GM12878 (cell line): ENCODE results near the gene TRIP6. TPM values are rescaled to one million over a fixed set of nuclear protein-coding genes. Genes with fewer than 3 reads are reported as not detected.

Experiments used
- BACH1 ChIP-seq: fragments of 450-650 bp; IDR thresholded peaks from 2 replicates; pipeline ENCODE4 v1.6.1; 2017; ENCODE audit warnings: mild to moderate bottlenecking, borderline replicate concordance
- BCL11A ChIP-seq: IDR thresholded peaks from 2 replicates; pipeline ENCODE4 v1.6.1; 2011; ENCODE audit warnings: low read depth, low read length
- BHLHE40 ChIP-seq, 2 experiments: fragments of 450-650 bp in 1 of 2; IDR thresholded peaks; 2 replicates each; pipeline ENCODE4 v1.6.1; 2011 to 2017; ENCODE audit warnings: low read depth in 2 of 2, borderline replicate concordance in 1 of 2, improper control_type of control experiment in 1 of 2, low read length in 1 of 2, mild to moderate bottlenecking in 1 of 2
- BRCA1 ChIP-seq: IDR thresholded peaks from 2 replicates; pipeline ENCODE4 v1.6.1; 2011; ENCODE audit warnings: low read depth, low read length, improper control_type of control experiment
- CEBPZ ChIP-seq: fragments of 150-350 bp; IDR thresholded peaks from 2 replicates; pipeline ENCODE4 v1.6.1; 2016; ENCODE audit warnings: low read depth, low read length
- ETV6 ChIP-seq, 2 experiments: fragments of 450-650 bp in 1 of 2; IDR thresholded peaks in 1 of 2; conservative IDR thresholded peaks in 1 of 2; 2 replicates each; pipeline ENCODE4 v1.6.1; 2014; ENCODE audit warnings: antibody characterized with exemption in 1 of 2, borderline replicate concordance in 1 of 2, low read depth in 1 of 2, mild to moderate bottlenecking in 1 of 2, moderate library complexity in 1 of 2
- HDAC2 ChIP-seq: fragments of 200-600 bp; sonication (generic); IDR thresholded peaks from 2 replicates; pipeline ENCODE4 v1.6.1; 2017
- HDGF ChIP-seq: fragments of 450-650 bp; IDR thresholded peaks from 2 replicates; pipeline ENCODE4 v1.6.1; 2016; ENCODE audit warnings: antibody characterized with exemption
- IKZF2 ChIP-seq, 2 experiments: fragments of 450-650 bp; IDR thresholded peaks; 2 replicates each; pipeline ENCODE4 v1.6.1; 2017; ENCODE audit warnings: mild to moderate bottlenecking in 2 of 2, moderate library complexity in 2 of 2
- KLF5 ChIP-seq: fragments of 450-650 bp; IDR thresholded peaks from 2 replicates; pipeline ENCODE4 v1.6.1; 2014; ENCODE audit warnings: mild to moderate bottlenecking; ENCODE audit not compliant: partially characterized antibody
- NFIC ChIP-seq: IDR thresholded peaks from 2 replicates; pipeline ENCODE4 v1.6.1; 2012; ENCODE audit warnings: low read depth, mild to moderate bottlenecking, inconsistent platforms, low read length, moderate library complexity
- RCOR1 ChIP-seq: conservative IDR thresholded peaks from 2 replicates; pipeline ENCODE4 v1.6.1; 2012; ENCODE audit warnings: low read depth, low read length, improper control_type of control experiment
- RFX5 ChIP-seq: IDR thresholded peaks from 2 replicates; pipeline ENCODE4 v1.6.1; 2011; ENCODE audit warnings: low read depth, low read length, improper control_type of control experiment
- RUNX3 ChIP-seq: IDR thresholded peaks from 2 replicates; pipeline ENCODE4 v1.6.1; 2012; ENCODE audit warnings: low read length, inconsistent platforms
- SKIL ChIP-seq: fragments of 450-650 bp; IDR thresholded peaks from 2 replicates; pipeline ENCODE4 v1.6.1; 2017; ENCODE audit warnings: mild to moderate bottlenecking, low read depth, inconsistent platforms; ENCODE audit not compliant: poor library complexity, severe bottlenecking
- SMC3 ChIP-seq: IDR thresholded peaks from 2 replicates; pipeline ENCODE4 v1.6.1; 2011; ENCODE audit warnings: low read length, improper control_type of control experiment, borderline replicate concordance
- USF1 ChIP-seq: IDR thresholded peaks from 2 replicates; pipeline ENCODE4 v1.6.1; 2011; ENCODE audit warnings: borderline replicate concordance, low read depth, mild to moderate bottlenecking, moderate library complexity, mixed read lengths, low read length; ENCODE audit not compliant: insufficient read depth; ENCODE audit errors: extremely low read length
- ZBED1 ChIP-seq: IDR thresholded peaks from 2 replicates; pipeline ENCODE4 v1.6.1; 2016; ENCODE audit warnings: borderline replicate concordance
- ZBTB33 ChIP-seq: fragments of 450-650 bp; IDR thresholded peaks from 2 replicates; pipeline ENCODE4 v1.6.1; 2017; ENCODE audit warnings: mild to moderate bottlenecking
- ZNF24 ChIP-seq: fragments of 450-650 bp; IDR thresholded peaks from 2 replicates; pipeline ENCODE4 v1.6.1; 2017; ENCODE audit warnings: antibody characterized with exemption, mild to moderate bottlenecking
- polyA plus RNA-seq, 11 experiments: library from polyadenylated mRNA; depleted of rRNA in 4 of 11; unstranded in 6 of 11; stranded (reverse) in 5 of 11; fragments of >200 nt; fragmentation: Nextera tagmentation in 4 of 11; fragmentation: Illumina TruSeq in 1 of 11; extraction: Ambion mirVana in 4 of 11; extraction: Trizol in 1 of 11; gene quantifications; 1 replicate in 1 of 11; 2 replicates in 10 of 11; pipeline versions ENCODE4 v1.2.1 to v1.2.3, GENCODE V29; 2011 to 2016; ENCODE audit warnings: inconsistent platforms in 2 of 11, missing spikeins in 2 of 11, low read depth in 1 of 11
- total RNA-seq, 4 experiments: library from RNA; depleted of rRNA in 3 of 4; stranded (reverse); fragments of >200 nt in 3 of 4; fragmentation: Illumina TruSeq in 1 of 4; extraction: Trizol in 1 of 4; gene quantifications; 2 replicates each; pipeline versions ENCODE4 v1.2.1 to v1.2.3, GENCODE V29; 2013 to 2021

TRIP6 gene
- total and polyA plus RNA-seq, 10 of the 15 experiments (the other 5 are each of a cell fraction or from before 2014, with no cell fraction given), result 2.5 to 47.4 (median 25.5) TPM

- peak; percentile 95 for TF ChIP-seq USF1
- peak; percentile 81 to 89 for TF ChIP-seq BHLHE40 (IDR thresholded peaks at IDR 0.05; ENCODE audit: borderline replicate concordance in 1 of 2, low read depth in 2 of 2, low read length in 1 of 2)
- TF ChIP-seq ZNF24, result no peak
- no peak for TF ChIP-seq HDGF
- no peak for TF ChIP-seq BRCA1
- TF ChIP-seq RUNX3, result peak; percentile 96
- no peak for TF ChIP-seq ZBED1
- no peak for TF ChIP-seq RCOR1
- TF ChIP-seq HDAC2, result no peak
- TF ChIP-seq BCL11A, result no peak
- no peak for TF ChIP-seq CEBPZ
- no peak for TF ChIP-seq SMC3
- no peak for TF ChIP-seq ETV6 (conservative IDR thresholded peaks at IDR 0.05 in 1 of 2, IDR thresholded peaks at IDR 0.05 in 1 of 2; ENCODE audit: borderline replicate concordance in 1 of 2, low read depth in 1 of 2)
- no peak for TF ChIP-seq KLF5
- no peak for TF ChIP-seq ZBTB33
- TF ChIP-seq BACH1, result no peak
- TF ChIP-seq IKZF2 (IDR thresholded peaks at IDR 0.05), result peak; percentile 48 to 62; a peak in 2 of 4 replicates
- no peak for TF ChIP-seq SKIL
- no peak for TF ChIP-seq NFIC
- TF ChIP-seq RFX5, result no peak
Measured at GRCh38 chr7:100837099-100837836, 29.9 kb upstream of the TRIP6 start (continued).
